Measurements from ENCODE around the gene TMEM244.

Gene TMEM244

DNA sequence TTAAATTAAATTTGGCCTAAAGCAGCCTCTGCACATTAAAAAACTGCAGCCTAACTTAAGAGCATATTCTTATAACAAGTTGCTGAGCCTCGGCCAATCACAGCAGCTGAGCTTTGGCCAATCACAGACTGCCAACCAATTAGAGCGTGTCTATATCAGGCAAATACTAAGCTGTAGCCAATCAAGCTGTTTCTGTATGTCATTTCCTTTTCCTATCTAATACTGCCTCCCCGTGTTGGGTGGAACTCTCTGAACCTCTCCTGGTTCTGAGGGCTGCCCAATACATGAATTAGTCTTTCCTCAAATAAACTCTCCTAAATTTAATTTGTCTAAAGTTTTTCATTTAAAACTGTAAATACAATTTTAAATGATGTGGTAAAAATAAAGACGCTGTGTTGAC lies 3.9 kb upstream of the TMEM244 start:
- H3K4me1 ChIP-seq (ENCODE audit: control insufficient read depth, insufficient read depth, low read length): no peaks in the 10 kb centered on the region
- H3K36me3 ChIP-seq (ENCODE audit: control insufficient read depth, insufficient read depth, low read length): no peaks in the 10 kb centered on the region
- no peaks in the 10 kb centered on the region for H3K9me3 ChIP-seq (ENCODE audit: control insufficient read depth, insufficient read depth, low read length)
- no peaks in the 10 kb centered on the region for H3K27me3 ChIP-seq (ENCODE audit: control insufficient read depth, insufficient read depth, low read length)
- H3K4me3 ChIP-seq (ENCODE audit: low read depth, low read length): no peak overlapping the region
- no peak overlapping the region for H3K9ac ChIP-seq (ENCODE audit: low read depth, low read length)

DNA sequence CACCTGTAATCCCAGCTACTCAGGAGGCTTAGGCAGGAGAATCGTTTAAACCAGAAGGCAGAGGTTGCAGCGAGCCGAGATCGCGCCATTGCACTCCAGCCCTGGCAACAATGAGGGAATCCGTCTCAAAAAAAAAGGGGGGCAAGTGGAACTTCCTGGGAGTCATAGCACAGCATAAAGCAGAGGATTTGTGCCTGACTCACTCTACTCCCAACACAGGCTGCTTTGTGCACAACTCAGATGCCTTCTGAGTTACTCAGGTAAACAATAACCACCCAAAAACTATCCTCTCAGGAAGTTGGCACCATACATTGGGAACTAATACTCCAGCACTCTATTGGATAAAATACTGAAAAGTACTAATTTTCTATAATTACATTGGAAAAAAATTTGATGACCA lies 2.5 kb upstream of the TMEM244 start:
- Histone ChIP-seq H3K9me3 (ENCODE audit: control insufficient read depth, insufficient read depth, low read length) (no peaks in the 10 kb centered on the region), H3K9ac (ENCODE audit: low read depth, low read length) (no peak overlapping the region), H3K4me3 (ENCODE audit: low read depth, low read length) (no peak overlapping the region), H3K4me1 (ENCODE audit: control insufficient read depth, insufficient read depth, low read length) (no peaks in the 10 kb centered on the region), H3K27me3 (ENCODE audit: control insufficient read depth, insufficient read depth, low read length) (no peaks in the 10 kb centered on the region), H3K36me3 (ENCODE audit: control insufficient read depth, insufficient read depth, low read length) (no peaks in the 10 kb centered on the region)

DNA sequence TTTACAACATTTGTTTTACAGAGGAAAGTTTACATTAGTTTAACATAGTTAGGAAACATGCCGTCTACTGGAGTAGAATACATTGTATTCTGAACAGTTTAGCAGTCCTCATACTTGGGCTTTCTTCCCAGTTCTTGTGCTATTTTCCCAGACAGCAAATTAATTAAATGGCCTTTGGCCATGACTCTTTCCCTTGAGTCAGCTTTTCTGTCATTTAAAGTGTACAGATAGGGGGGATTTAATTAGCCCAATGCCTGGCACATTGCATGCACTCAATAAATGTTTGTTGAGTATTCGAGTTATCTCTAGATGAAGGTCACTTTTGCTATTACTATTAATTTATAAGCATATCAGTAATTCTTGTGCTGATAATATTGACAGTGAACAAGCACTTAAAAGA lies 1.6 kb downstream of the TMEM244 start:
- Histone ChIP-seq H3K36me3 (ENCODE audit: control insufficient read depth, insufficient read depth, low read length) (no peaks in the 10 kb centered on the region), H3K9me3 (ENCODE audit: control insufficient read depth, insufficient read depth, low read length) (no peaks in the 10 kb centered on the region), H3K4me1 (ENCODE audit: control insufficient read depth, insufficient read depth, low read length) (no peaks in the 10 kb centered on the region), H3K4me3 (ENCODE audit: low read depth, low read length) (no peak overlapping the region), H3K9ac (ENCODE audit: low read depth, low read length) (no peak overlapping the region), H3K27me3 (ENCODE audit: control insufficient read depth, insufficient read depth, low read length) (no peaks in the 10 kb centered on the region)

DNA sequence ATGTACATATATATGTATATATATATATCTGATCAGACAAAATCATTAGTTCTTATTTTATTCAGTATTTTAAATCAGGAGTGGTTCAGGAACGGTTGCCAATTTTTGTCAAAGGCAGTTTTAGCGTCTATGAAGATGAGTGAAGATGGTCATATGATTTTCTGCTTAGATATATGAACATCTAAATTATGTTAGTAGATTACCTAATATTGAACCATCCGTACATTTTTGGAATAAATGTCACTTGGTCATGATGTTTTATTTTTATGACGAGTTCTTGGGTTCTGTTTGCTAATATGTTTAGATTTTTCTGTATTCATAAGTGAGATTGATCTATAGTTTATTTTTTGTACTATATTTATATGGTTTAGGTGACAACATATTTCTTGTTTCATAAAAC lies 3.3 kb downstream of the TMEM244 start:
- no peaks in the 10 kb centered on the region for H3K4me1 ChIP-seq (ENCODE audit: control insufficient read depth, insufficient read depth, low read length)
- H3K36me3 ChIP-seq (ENCODE audit: control insufficient read depth, insufficient read depth, low read length): no peaks in the 10 kb centered on the region
- H3K4me3 ChIP-seq (ENCODE audit: low read depth, low read length): no peak overlapping the region
- no peaks in the 10 kb centered on the region for H3K27me3 ChIP-seq (ENCODE audit: control insufficient read depth, insufficient read depth, low read length)
- H3K9ac ChIP-seq (ENCODE audit: low read depth, low read length): no peak overlapping the region
- H3K9me3 ChIP-seq (ENCODE audit: control insufficient read depth, insufficient read depth, low read length): no peaks in the 10 kb centered on the region

DNA sequence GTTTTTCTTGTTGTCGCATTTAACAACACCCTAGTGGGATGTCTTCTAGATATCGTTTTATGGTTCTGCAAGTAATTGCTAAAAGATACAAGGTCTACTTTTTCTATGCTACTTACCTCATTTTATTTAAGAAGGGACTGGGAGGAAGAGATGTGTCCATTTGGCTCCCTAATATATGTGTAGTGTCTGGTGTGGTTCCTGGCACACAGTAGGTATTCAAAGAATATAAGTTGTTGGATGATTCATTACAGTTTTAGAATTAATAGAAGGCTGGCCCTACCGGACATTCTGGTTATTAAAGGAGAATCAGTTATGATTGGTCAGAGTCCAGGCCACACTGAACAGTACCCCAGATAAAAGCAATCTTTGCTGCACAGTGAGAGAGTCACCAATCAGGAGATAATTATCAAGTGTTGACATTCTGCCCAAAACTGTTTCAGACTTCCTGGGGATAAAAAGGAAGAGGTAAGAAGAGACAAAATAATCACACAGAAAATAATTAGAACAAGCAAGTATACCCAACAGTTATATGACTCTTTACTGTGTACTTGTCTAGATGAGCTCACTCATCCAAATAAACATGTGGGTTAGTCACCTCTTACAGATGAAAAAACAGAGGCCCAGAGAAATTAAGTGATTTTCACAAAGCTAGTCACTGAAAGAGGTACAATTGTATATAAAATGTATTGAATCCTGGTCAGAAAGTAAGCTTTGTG lies 7.0 kb downstream of the TMEM244 start:
- H3K27me3 ChIP-seq (ENCODE audit: control insufficient read depth, insufficient read depth, low read length): no peaks in the 10 kb centered on the region
- H3K4me3 ChIP-seq (ENCODE audit: low read depth, low read length): no peak overlapping the region
- H3K4me1 ChIP-seq (ENCODE audit: control insufficient read depth, insufficient read depth, low read length): peaks cover 9% of the 10 kb centered on the region
- H3K36me3 ChIP-seq (ENCODE audit: control insufficient read depth, insufficient read depth, low read length): no peaks in the 10 kb centered on the region
- H3K9me3 ChIP-seq (ENCODE audit: control insufficient read depth, insufficient read depth, low read length): no peaks in the 10 kb centered on the region
- no peak overlapping the region for H3K9ac ChIP-seq (ENCODE audit: low read depth, low read length)

DNA sequence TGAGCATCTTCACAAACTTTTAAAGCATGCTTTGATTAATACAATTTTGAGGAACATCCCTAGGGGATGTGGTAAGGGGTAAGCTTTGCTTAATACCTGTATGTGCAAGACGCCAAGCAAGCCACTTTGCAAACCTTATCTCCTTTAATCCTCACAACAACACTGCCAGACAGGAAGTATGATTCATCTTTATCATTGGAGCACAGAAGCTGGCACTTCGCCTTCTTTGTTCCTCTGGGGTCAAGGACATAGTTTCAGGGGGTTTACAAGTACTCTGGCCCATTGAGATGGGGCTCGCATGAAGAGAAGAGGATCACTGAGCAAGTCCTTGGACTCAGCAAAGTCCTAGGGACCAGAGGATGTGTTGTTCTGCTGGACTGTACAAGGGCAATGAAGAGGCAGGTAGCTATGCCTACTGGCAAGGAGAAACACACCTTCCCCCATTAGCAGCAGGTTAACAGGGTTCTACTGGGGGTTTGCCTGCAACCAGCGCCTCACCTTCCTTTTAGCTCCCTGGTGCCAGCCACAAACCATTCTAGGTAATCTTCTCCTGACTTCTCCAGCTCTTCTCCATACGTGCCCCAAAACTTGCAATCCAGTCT lies 8.8 kb downstream of the TMEM244 start:
- no peak overlapping the region for H3K4me3 ChIP-seq (ENCODE audit: low read depth, low read length)
- no peak overlapping the region for H3K9ac ChIP-seq (ENCODE audit: low read depth, low read length)
- H3K9me3 ChIP-seq (ENCODE audit: control insufficient read depth, insufficient read depth, low read length): no peaks in the 10 kb centered on the region
- peaks cover 9% of the 10 kb centered on the region for H3K4me1 ChIP-seq (ENCODE audit: control insufficient read depth, insufficient read depth, low read length)
- no peaks in the 10 kb centered on the region for H3K27me3 ChIP-seq (ENCODE audit: control insufficient read depth, insufficient read depth, low read length)
- H3K36me3 ChIP-seq (ENCODE audit: control insufficient read depth, insufficient read depth, low read length): no peaks in the 10 kb centered on the region

DNA sequence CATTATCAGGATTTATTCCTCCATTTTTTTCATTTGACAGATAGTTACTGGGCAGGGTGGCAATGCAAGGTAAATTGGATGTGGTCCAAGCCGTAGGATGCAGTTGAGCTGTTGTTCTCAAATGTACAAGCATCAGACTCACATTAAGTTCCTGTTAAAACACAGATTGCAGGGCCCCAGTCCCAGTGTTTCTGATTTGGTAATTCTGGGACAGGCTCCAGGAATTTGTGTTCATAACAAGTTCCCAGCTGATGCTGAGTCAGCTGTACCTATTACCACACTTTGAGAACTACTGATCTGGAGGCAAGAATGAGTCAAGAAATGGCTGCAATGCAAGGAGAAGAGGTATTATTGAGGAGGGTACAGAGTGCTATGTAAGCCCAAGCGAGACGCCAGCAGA lies 11.7 kb downstream of the TMEM244 start:
- Histone ChIP-seq H3K9me3 (ENCODE audit: control insufficient read depth, insufficient read depth, low read length) (no peaks in the 10 kb centered on the region), H3K36me3 (ENCODE audit: control insufficient read depth, insufficient read depth, low read length) (no peaks in the 10 kb centered on the region), H3K27me3 (ENCODE audit: control insufficient read depth, insufficient read depth, low read length) (no peaks in the 10 kb centered on the region), H3K4me3 (ENCODE audit: low read depth, low read length) (no peak overlapping the region), H3K9ac (ENCODE audit: low read depth, low read length) (no peak overlapping the region), H3K4me1 (ENCODE audit: control insufficient read depth, insufficient read depth, low read length) (peaks cover 9% of the 10 kb centered on the region)

DNA sequence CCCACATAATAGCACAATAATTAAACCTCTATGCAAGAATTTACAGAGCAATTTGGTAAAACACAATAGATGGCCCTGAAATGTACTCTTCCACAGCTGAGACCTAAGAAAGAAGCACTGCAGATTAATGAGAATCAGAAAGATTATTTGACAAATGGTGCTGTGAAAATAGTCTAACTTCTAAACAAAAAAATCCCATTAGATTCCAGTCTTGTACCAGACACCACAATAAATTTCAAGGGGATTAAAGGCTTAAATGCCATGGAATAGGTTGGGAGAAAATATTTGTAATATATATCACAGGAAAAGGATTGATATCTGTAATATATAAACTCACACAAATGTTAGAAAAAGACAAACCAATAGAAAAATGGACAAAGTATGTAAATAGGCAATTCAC lies 14.4 kb downstream of the TMEM244 start:
- peaks cover 9% of the 10 kb centered on the region for H3K4me1 ChIP-seq (ENCODE audit: control insufficient read depth, insufficient read depth, low read length)
- no peak overlapping the region for H3K9ac ChIP-seq (ENCODE audit: low read depth, low read length)
- no peaks in the 10 kb centered on the region for H3K36me3 ChIP-seq (ENCODE audit: control insufficient read depth, insufficient read depth, low read length)
- H3K4me3 ChIP-seq (ENCODE audit: low read depth, low read length): no peak overlapping the region
- no peaks in the 10 kb centered on the region for H3K9me3 ChIP-seq (ENCODE audit: control insufficient read depth, insufficient read depth, low read length)
- H3K27me3 ChIP-seq (ENCODE audit: control insufficient read depth, insufficient read depth, low read length): no peaks in the 10 kb centered on the region

DNA sequence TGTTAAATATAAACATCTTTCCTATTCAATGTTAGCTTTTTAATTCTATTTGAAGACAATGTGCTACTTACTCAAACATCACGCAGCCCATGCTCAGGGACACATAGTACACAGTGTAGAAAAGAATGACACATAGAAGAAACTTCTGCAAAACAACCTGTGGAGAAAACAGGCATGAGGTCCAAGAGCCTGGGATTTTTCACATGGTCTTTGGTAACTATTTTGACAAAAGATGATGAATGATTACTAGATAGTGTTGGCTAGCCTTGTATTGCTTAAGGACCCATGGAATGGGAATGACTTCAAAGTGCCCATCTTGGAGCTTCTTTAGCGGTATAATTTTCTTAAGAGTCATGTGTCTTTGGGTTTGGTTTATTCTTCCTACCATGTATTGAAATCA lies 15.4 kb downstream of the TMEM244 start:
- H3K4me1 ChIP-seq (ENCODE audit: control insufficient read depth, insufficient read depth, low read length): peaks cover 9% of the 10 kb centered on the region

DNA sequence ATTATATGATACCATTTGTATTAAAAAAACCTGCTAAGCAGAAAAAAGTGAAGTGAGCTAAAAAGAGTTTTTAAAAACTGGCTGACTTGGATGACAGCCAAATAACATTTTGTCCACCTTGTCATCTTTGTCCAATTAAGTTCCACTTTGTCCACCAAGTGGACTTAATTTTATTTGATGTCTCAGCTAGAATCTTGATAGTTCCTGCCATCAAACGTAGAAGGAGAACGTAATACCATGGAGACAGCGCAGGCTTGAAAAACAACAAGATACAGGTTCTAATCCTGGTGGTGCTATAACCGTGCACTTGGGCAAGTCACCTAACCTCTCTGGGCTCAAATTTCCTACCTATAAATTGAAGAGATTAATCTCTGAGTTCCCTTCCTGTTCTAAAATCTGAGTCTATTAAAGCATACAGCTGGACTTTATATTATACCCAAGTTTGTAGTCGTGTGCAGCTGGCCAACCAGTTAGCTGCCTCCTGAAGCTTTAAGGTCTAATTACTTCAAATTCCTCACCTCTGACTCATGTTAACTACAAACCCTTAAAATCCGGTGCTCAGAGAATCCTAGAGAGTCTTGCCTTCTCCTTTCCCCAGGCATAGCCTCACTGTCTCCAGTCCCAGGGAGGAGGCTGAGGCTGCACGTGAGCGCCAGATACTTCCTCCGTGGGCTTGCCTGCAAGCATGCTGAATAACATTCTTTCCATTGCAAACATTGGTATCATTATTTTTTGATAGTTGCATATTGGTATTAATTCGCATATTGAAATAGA lies 16.8 kb downstream of the TMEM244 start:
- Histone ChIP-seq H3K9me3 (ENCODE audit: control insufficient read depth, insufficient read depth, low read length) (no peaks in the 10 kb centered on the region), H3K4me3 (ENCODE audit: low read depth, low read length) (no peak overlapping the region), H3K27me3 (ENCODE audit: control insufficient read depth, insufficient read depth, low read length) (no peaks in the 10 kb centered on the region), H3K9ac (ENCODE audit: low read depth, low read length) (no peak overlapping the region), H3K36me3 (ENCODE audit: control insufficient read depth, insufficient read depth, low read length) (no peaks in the 10 kb centered on the region), H3K4me1 (ENCODE audit: control insufficient read depth, insufficient read depth, low read length) (no peaks in the 10 kb centered on the region)

More for the DNA sequence above, 15.4 kb downstream of the TMEM244 start:
- Histone ChIP-seq H3K36me3 (ENCODE audit: control insufficient read depth, insufficient read depth, low read length) (no peaks in the 10 kb centered on the region), H3K9ac (ENCODE audit: low read depth, low read length) (no peak overlapping the region), H3K9me3 (ENCODE audit: control insufficient read depth, insufficient read depth, low read length) (no peaks in the 10 kb centered on the region), H3K4me3 (ENCODE audit: low read depth, low read length) (no peak overlapping the region), H3K27me3 (ENCODE audit: control insufficient read depth, insufficient read depth, low read length) (no peaks in the 10 kb centered on the region)

DNA sequence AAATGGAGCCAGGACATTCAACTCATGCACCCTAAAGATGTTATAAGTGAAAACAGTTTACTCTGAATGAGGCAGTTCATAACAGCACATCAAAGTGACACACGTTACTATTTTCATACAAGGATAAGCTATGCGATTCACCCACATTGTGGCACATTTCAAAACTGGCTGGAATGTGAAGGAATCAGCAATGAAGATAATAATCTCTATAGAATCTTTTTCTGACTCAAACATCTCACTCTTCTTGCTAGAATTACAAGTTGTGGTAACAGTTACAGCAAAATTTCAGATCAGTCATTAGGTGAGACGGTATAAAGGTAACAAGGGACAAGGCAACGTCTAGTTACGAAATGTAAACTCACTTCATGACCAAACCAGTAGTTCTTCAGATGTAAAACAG lies 17.5 kb downstream of the TMEM244 start:
- H3K4me1 ChIP-seq (ENCODE audit: control insufficient read depth, insufficient read depth, low read length): no peaks in the 10 kb centered on the region
- no peaks in the 10 kb centered on the region for H3K27me3 ChIP-seq (ENCODE audit: control insufficient read depth, insufficient read depth, low read length)
- no peak overlapping the region for H3K4me3 ChIP-seq (ENCODE audit: low read depth, low read length)
- H3K9ac ChIP-seq (ENCODE audit: low read depth, low read length): no peak overlapping the region
- no peaks in the 10 kb centered on the region for H3K9me3 ChIP-seq (ENCODE audit: control insufficient read depth, insufficient read depth, low read length)
- no peaks in the 10 kb centered on the region for H3K36me3 ChIP-seq (ENCODE audit: control insufficient read depth, insufficient read depth, low read length)

DNA sequence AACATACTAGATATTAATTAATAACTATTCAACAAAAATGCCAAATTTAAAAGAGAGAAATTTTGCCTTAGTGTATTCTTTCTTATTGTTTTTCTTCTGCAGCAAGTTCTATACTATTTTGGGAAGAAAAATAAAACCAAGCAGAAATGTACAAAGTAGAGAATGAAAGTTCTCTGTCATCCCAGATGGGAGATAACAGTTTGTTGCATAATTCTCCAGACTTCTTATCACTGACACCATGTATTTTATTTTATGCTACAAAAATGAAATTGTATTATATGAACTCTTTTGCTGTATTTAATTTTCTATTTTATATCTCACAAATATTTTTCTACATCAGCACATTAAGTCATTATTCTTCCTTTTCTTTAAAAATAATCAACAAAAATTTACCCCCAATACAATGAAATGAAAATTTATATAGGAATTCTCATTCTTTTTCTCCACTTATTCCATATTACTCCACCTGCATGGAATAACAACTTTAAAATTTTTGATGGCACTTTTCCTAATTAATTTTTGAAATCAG lies 18.2 kb downstream of the TMEM244 start:
- no peaks in the 10 kb centered on the region for H3K4me1 ChIP-seq (ENCODE audit: control insufficient read depth, insufficient read depth, low read length)
- no peak overlapping the region for H3K4me3 ChIP-seq (ENCODE audit: low read depth, low read length)
- H3K36me3 ChIP-seq (ENCODE audit: control insufficient read depth, insufficient read depth, low read length): no peaks in the 10 kb centered on the region
- H3K27me3 ChIP-seq (ENCODE audit: control insufficient read depth, insufficient read depth, low read length): no peaks in the 10 kb centered on the region
- no peaks in the 10 kb centered on the region for H3K9me3 ChIP-seq (ENCODE audit: control insufficient read depth, insufficient read depth, low read length)
- H3K9ac ChIP-seq (ENCODE audit: low read depth, low read length): no peak overlapping the region

All from iPS-15b (cell line).